HepG2 (cell line): ENCODE data around the gene INHBE. TPM values are rescaled to one million over a fixed set of nuclear protein-coding genes. Genes with fewer than 3 reads are reported as not detected.

Experiments
- CENPT ChIP-seq: sonication (generic); formaldehyde crosslinking; IDR thresholded peaks from 2 replicates; pipeline ENCODE4 v1.8.0; 2022; ENCODE audit warnings: low read depth, mild to moderate bottlenecking, moderate library complexity, missing genetic modification reagents
- EZH2 ChIP-seq: conservative IDR thresholded peaks from 2 replicates; pipeline ENCODE4 v1.6.1; 2012; ENCODE audit warnings: mild to moderate bottlenecking, low read depth, low read length, moderate library complexity
- HIC2 ChIP-seq: sonication (generic); formaldehyde crosslinking; IDR thresholded peaks from 2 replicates; pipeline ENCODE4 v1.9.0; 2022; ENCODE audit warnings: low read depth, missing genetic modification reagents
- HNF1B ChIP-seq: sonication (generic); formaldehyde crosslinking; IDR thresholded peaks from 2 replicates; pipeline ENCODE4 v1.5.1; 2020; ENCODE audit warnings: mild to moderate bottlenecking, moderate library complexity, missing genetic modification reagents
- IRX3 ChIP-seq: sonication (generic); formaldehyde crosslinking; IDR thresholded peaks from 2 replicates; pipeline ENCODE4 v1.8.1; 2023; ENCODE audit warnings: mild to moderate bottlenecking, low read depth, missing genetic modification reagents, borderline replicate concordance
- KAT7 ChIP-seq: IDR thresholded peaks from 2 replicates; pipeline ENCODE4 v1.6.1; 2018; ENCODE audit warnings: borderline replicate concordance, missing compliant biosample characterization
- MATR3 ChIP-seq: sonication (generic); formaldehyde crosslinking; IDR thresholded peaks from 2 replicates; pipeline ENCODE4 v1.4.0; 2020; ENCODE audit warnings: missing genetic modification reagents
- MNT ChIP-seq: fragments of 450-650 bp; IDR thresholded peaks from 2 replicates; pipeline ENCODE4 v1.6.1; 2016
- MTA1 ChIP-seq: sonication (generic); formaldehyde crosslinking; IDR thresholded peaks from 2 replicates; pipeline ENCODE4 v1.4.0; 2020; ENCODE audit warnings: missing genetic modification reagents, mild to moderate bottlenecking, borderline replicate concordance
- MTF2 ChIP-seq: sonication (generic); formaldehyde crosslinking; IDR thresholded peaks from 2 replicates; pipeline ENCODE4 v1.5.0; 2020; ENCODE audit warnings: missing genetic modification reagents, borderline replicate concordance
- PHF20 ChIP-seq: sonication (generic); formaldehyde crosslinking; IDR thresholded peaks from 2 replicates; pipeline ENCODE4 v1.5.0; 2020; ENCODE audit warnings: mild to moderate bottlenecking, missing genetic modification reagents
- PLSCR1 ChIP-seq: sonication (generic); formaldehyde crosslinking; IDR thresholded peaks from 2 replicates; pipeline ENCODE4 v1.5.0; 2020; ENCODE audit warnings: missing genetic modification reagents, mild to moderate bottlenecking, borderline replicate concordance
- PREB ChIP-seq: sonication (generic); formaldehyde crosslinking; IDR thresholded peaks from 2 replicates; pipeline ENCODE4 v1.4.0; 2020; ENCODE audit warnings: missing genetic modification reagents
- ZFAT ChIP-seq: sonication (generic); formaldehyde crosslinking; conservative IDR thresholded peaks from 2 replicates; pipeline ENCODE4 v1.8.1; 2023; ENCODE audit warnings: missing genetic modification reagents, inconsistent platforms
- ZNF160 ChIP-seq: sonication (generic); formaldehyde crosslinking; IDR thresholded peaks from 2 replicates; pipeline ENCODE4 v1.8.0; 2022; ENCODE audit warnings: mild to moderate bottlenecking, inconsistent platforms, missing genetic modification reagents
- ZNF713 ChIP-seq: sonication (generic); formaldehyde crosslinking; IDR thresholded peaks from 2 replicates; pipeline ENCODE4 v1.4.0; 2020; ENCODE audit warnings: mild to moderate bottlenecking, missing genetic modification reagents
- ZNF75D ChIP-seq: sonication (generic); formaldehyde crosslinking; IDR thresholded peaks from 2 replicates; pipeline ENCODE4 v1.8.1; 2023; ENCODE audit warnings: missing genetic modification reagents, mild to moderate bottlenecking, borderline replicate concordance
- ZNF777 ChIP-seq: sonication (generic); formaldehyde crosslinking; IDR thresholded peaks from 2 replicates; pipeline ENCODE4 v1.4.0; 2020; ENCODE audit warnings: missing genetic modification reagents
- polyA plus RNA-seq, 8 experiments: library from polyadenylated mRNA; depleted of rRNA in 3 of 8; stranded (reverse) in 7 of 8; unstranded in 1 of 8; fragments of >200 nt; fragmentation: Illumina TruSeq in 4 of 8; extraction: Trizol in 4 of 8; gene quantifications; 2 replicates each; pipeline versions ENCODE4 v1.2.1 to v1.2.3, GENCODE V29; 2011 to 2016; ENCODE audit warnings: low read depth in 4 of 8, missing spikeins in 1 of 8, mixed read lengths in 1 of 8; ENCODE audit not compliant: insufficient read depth in 1 of 8
- total RNA-seq, 5 experiments: library from RNA; depleted of rRNA; stranded (reverse); fragments of >200 nt; fragmentation: Illumina TruSeq; extraction: Trizol; gene quantifications; 2 replicates each; pipeline ENCODE4 v1.2.3, GENCODE V29; 2016; ENCODE audit warnings: low read depth in 1 of 5
- TF ChIP-seq, protein P1 (sequence below): sonication (generic); formaldehyde crosslinking; IDR thresholded peaks from 2 replicates; pipeline ENCODE4 v1.9.0; 2021; ENCODE audit warnings: missing genetic modification reagents, borderline replicate concordance

INHBE gene
- total and polyA plus RNA-seq, 2 of the 13 experiments (the other 11 are each of a cell fraction or from before 2014, with no cell fraction given), result 17.0 to 32.0 TPM

- TF ChIP-seq HIC2 (peak; percentile 97), PHF20 (CRISPR knock-in tag) (no peak; the same call in 1 of the 2 replicates), MTA1 (CRISPR knock-in tag) (peak; percentile 93), ZNF75D (CRISPR knock-in tag) (no peak), MNT (peak; percentile 82), ZNF777 (CRISPR knock-in tag) (0 out of 2 replicates have a peak, but pooled peaks have one; percentile 10), MTF2 (CRISPR knock-in tag) (no peak), ZFAT (CRISPR knock-in tag) (no peak), PREB (CRISPR knock-in tag) (no peak), ZNF160 (CRISPR knock-in tag) (no peak), IRX3 (CRISPR knock-in tag) (0 out of 2 replicates have a peak, but pooled peaks have one; percentile 21), KAT7 (CRISPR knock-in tag) (peak; percentile 66; the same call in 1 of the 2 replicates), EZH2 (no peak), PLSCR1 (no peak), HNF1B (peak; percentile 78; the same call in 1 of the 2 replicates), ZNF713 (CRISPR knock-in tag) (no peak), CENPT (CRISPR knock-in tag) (no peak), MATR3 (CRISPR knock-in tag) (no peak)
- TF ChIP-seq, protein P1, sequence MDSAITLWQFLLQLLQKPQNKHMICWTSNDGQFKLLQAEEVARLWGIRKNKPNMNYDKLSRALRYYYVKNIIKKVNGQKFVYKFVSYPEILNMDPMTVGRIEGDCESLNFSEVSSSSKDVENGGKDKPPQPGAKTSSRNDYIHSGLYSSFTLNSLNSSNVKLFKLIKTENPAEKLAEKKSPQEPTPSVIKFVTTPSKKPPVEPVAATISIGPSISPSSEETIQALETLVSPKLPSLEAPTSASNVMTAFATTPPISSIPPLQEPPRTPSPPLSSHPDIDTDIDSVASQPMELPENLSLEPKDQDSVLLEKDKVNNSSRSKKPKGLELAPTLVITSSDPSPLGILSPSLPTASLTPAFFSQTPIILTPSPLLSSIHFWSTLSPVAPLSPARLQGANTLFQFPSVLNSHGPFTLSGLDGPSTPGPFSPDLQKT (CRISPR knock-in tag), result no peak
Measured at GRCh38 chr12:57454566-57455373, at the start of gene INHBE (continued).
